ENCODE measurements around the gene H2BK1.

DNA sequence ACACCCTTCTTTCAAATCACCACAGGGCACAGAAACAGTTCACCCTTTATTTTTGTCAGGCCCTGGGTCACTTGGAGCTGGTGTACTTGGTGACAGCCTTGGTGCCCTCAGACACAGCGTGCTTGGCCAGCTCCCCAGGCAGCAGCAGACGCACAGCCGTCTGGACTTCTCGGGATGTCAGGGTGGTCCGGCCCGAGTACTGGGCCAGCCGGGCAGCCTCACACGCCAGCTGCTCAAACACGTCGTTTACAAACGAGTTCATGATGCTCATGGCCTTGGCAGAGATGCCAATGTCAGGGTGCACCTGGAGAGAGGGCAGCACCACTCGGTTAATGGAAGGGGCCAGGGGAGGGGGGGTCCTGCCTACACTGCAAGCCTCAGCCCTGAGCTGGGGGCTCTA, 2.5 kb downstream of the H2BK1 start:
- TF ChIP-seq EZH2 (IDR thresholded peaks at IDR 0.05; ENCODE audit: low read length, missing control alignments), result no peak
- TF ChIP-seq, protein P1, sequence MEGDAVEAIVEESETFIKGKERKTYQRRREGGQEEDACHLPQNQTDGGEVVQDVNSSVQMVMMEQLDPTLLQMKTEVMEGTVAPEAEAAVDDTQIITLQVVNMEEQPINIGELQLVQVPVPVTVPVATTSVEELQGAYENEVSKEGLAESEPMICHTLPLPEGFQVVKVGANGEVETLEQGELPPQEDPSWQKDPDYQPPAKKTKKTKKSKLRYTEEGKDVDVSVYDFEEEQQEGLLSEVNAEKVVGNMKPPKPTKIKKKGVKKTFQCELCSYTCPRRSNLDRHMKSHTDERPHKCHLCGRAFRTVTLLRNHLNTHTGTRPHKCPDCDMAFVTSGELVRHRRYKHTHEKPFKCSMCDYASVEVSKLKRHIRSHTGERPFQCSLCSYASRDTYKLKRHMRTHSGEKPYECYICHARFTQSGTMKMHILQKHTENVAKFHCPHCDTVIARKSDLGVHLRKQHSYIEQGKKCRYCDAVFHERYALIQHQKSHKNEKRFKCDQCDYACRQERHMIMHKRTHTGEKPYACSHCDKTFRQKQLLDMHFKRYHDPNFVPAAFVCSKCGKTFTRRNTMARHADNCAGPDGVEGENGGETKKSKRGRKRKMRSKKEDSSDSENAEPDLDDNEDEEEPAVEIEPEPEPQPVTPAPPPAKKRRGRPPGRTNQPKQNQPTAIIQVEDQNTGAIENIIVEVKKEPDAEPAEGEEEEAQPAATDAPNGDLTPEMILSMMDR (conservative IDR thresholded peaks at IDR 0.05 in 1 of 2, IDR thresholded peaks at IDR 0.05 in 1 of 2; ENCODE audit: low read depth in 1 of 2, low read length in 2 of 2), result no peak

Data from fibroblast of lung (primary cell).